SK-N-SH (cell line): ENCODE measurements around the gene OCA2. TPM values are rescaled to one million over a fixed set of nuclear protein-coding genes. Genes with fewer than 3 reads are reported as not detected.

ENCODE experiments used
- CTCF ChIA-PET: fragments of 300-600, 350-600 bp; formaldehyde crosslinking; extraction: SDS; loops from one replicate; lab custom pipeline; 2021; lab: Yijun Ruan, JAX
- POLR2A ChIA-PET: fragments of 350-600 bp; sonication (Branson Sonifier 250); formaldehyde crosslinking; extraction: SDS; loops from one replicate; lab custom pipeline; 2020; ENCODE audit warnings: antibody characterized with exemption, inconsistent platforms; lab: Yijun Ruan, JAX
- DNase-seq: peaks from one replicate; pipeline ENCODE4 v3.0.0; 2012
- H2AFZ ChIP-seq: fragments of 200-600 bp; sonication (generic); 2 replicates; pipeline ENCODE4 v1.8.1; 2016; ENCODE audit warnings: antibody characterized with exemption, mild to moderate bottlenecking, low read depth
- H3F3A ChIP-seq: fragments of 200-600 bp; sonication (generic); replicated peaks from 2 replicates; pipeline ENCODE3; 2016; ENCODE audit warnings: antibody characterized with exemption, mild to moderate bottlenecking; ENCODE audit not compliant: insufficient read depth
- H3K27ac ChIP-seq, 2 experiments: fragments of 200-500 bp in 1 of 2; fragments of 200-600 bp in 1 of 2; sonication (Bioruptor generic) in 1 of 2; sonication (generic), shearing (Covaris generic) in 1 of 2; 2 replicates each; pipeline versions ENCODE4 v1.5.1 to v1.6.1; 2014 to 2016; ENCODE audit warnings: low read depth in 2 of 2, inconsistent platforms in 1 of 2, low read length in 1 of 2, mild to moderate bottlenecking in 1 of 2, mixed read lengths in 1 of 2
- H3K27me3 ChIP-seq: fragments of 200-600 bp; sonication (generic), shearing (Covaris generic); 2 replicates; pipeline ENCODE4 v1.6.1; 2016; ENCODE audit warnings: mixed run types; ENCODE audit not compliant: insufficient read depth
- H3K36me3 ChIP-seq, 2 experiments: fragments of 200-500 bp in 1 of 2; fragments of 200-600 bp in 1 of 2; sonication (Bioruptor generic) in 1 of 2; sonication (generic) in 1 of 2; replicated peaks in 1 of 2; 2 replicates each; pipeline versions ENCODE3 to v1.5.1; 2014 to 2016; ENCODE audit warnings: low read length in 1 of 2, mild to moderate bottlenecking in 1 of 2; ENCODE audit not compliant: insufficient read depth in 2 of 2, control insufficient read depth in 1 of 2
- H3K4me1 ChIP-seq, 2 experiments: fragments of 200-500 bp in 1 of 2; fragments of 200-600 bp in 1 of 2; sonication (Bioruptor generic) in 1 of 2; sonication (generic), shearing (Covaris generic) in 1 of 2; 2 replicates each; pipeline versions ENCODE4 v1.5.1 to v1.6.1; 2014 to 2016; ENCODE audit warnings: low read depth in 1 of 2, low read length in 1 of 2, mixed run types in 1 of 2; ENCODE audit not compliant: insufficient read depth in 2 of 2, control insufficient read depth in 1 of 2
- H3K4me2 ChIP-seq: fragments of 200-600 bp; sonication (generic), shearing (Covaris generic); 2 replicates; pipeline ENCODE4 v1.6.1; 2017; ENCODE audit warnings: mixed run types
- H3K4me3 ChIP-seq, 2 experiments: fragments of 200-500 bp in 1 of 2; fragments of 200-600 bp in 1 of 2; sonication (Bioruptor generic) in 1 of 2; sonication (generic), shearing (Covaris generic) in 1 of 2; 2 replicates each; pipeline versions ENCODE4 v1.5.1 to v1.8.1; 2014 to 2016; ENCODE audit warnings: low read depth in 2 of 2, inconsistent platforms in 1 of 2, low read length in 1 of 2, mild to moderate bottlenecking in 1 of 2, mixed read lengths in 1 of 2, moderate library complexity in 1 of 2
- H3K79me2 ChIP-seq: fragments of 200-600 bp; sonication (generic); 2 replicates; pipeline ENCODE4 v1.8.1; 2017; ENCODE audit warnings: mild to moderate bottlenecking; ENCODE audit not compliant: insufficient read depth
- H3K9ac ChIP-seq: fragments of 200-600 bp; sonication (generic); 2 replicates; pipeline ENCODE4 v1.6.1; 2017; ENCODE audit warnings: mixed run types
- H3K9me2 ChIP-seq: fragments of 200-600 bp; sonication (generic); 2 replicates; pipeline ENCODE4 v1.6.1; 2017; ENCODE audit warnings: mixed run types
- H3K9me3 ChIP-seq: fragments of 200-600 bp; sonication (generic); 2 replicates; pipeline ENCODE4 v1.6.1; 2017; ENCODE audit warnings: mixed run types, mild to moderate bottlenecking, moderate library complexity
- H4K20me1 ChIP-seq: fragments of 200-600 bp; sonication (generic); 2 replicates; pipeline ENCODE4 v1.6.1; 2017; ENCODE audit warnings: mild to moderate bottlenecking, mixed run types; ENCODE audit not compliant: insufficient read depth
- CHD2 ChIP-seq: fragments of 150-350 bp; IDR thresholded peaks from 2 replicates; pipeline ENCODE4 v1.6.1; 2018; ENCODE audit warnings: low read length; ENCODE audit not compliant: partially characterized antibody
- EZH2phosphoT487 ChIP-seq: fragments of 200-600 bp; sonication (generic); IDR thresholded peaks from 2 replicates; pipeline ENCODE4 v1.6.1; 2017; ENCODE audit warnings: low read depth, mixed run types, mild to moderate bottlenecking, antibody characterized with exemption, moderate library complexity, borderline replicate concordance
- FOXJ3 ChIP-seq: sonication (generic); formaldehyde crosslinking; IDR thresholded peaks from 2 replicates; pipeline ENCODE4 v1.5.1; 2020; ENCODE audit warnings: mild to moderate bottlenecking, missing genetic modification reagents
- GATA2 ChIP-seq: sonication (generic); formaldehyde crosslinking; IDR thresholded peaks from 2 replicates; pipeline ENCODE4 v1.5.0; 2020; ENCODE audit warnings: mild to moderate bottlenecking, missing genetic modification reagents
- IRF3 ChIP-seq: fragments of 150-350 bp; IDR thresholded peaks from 2 replicates; pipeline ENCODE4 v1.6.1; 2016; ENCODE audit warnings: mild to moderate bottlenecking, low read depth, low read length
- MEF2A ChIP-seq: IDR thresholded peaks from 2 replicates; pipeline ENCODE4 v1.4.0; 2012; ENCODE audit warnings: low read depth, borderline replicate concordance
- NRF1 ChIP-seq: IDR thresholded peaks from 2 replicates; pipeline ENCODE4 v1.6.1; 2012; ENCODE audit warnings: low read depth, mild to moderate bottlenecking, low read length
- PBX3 ChIP-seq: IDR thresholded peaks from 2 replicates; pipeline ENCODE4; 2012
- POLR2AphosphoS5 ChIP-seq: IDR thresholded peaks from 2 replicates; pipeline ENCODE4 v1.6.1; 2012; ENCODE audit warnings: low read depth, low read length
- RAD21 ChIP-seq: IDR thresholded peaks from 2 replicates; pipeline ENCODE4 v1.6.1; 2012; ENCODE audit warnings: mild to moderate bottlenecking, low read length
- RCOR1 ChIP-seq: fragments of 150-350 bp; IDR thresholded peaks from 2 replicates; pipeline ENCODE4 v1.6.1; 2017; ENCODE audit warnings: antibody characterized with exemption, low read length
- RXRA ChIP-seq: IDR thresholded peaks from 2 replicates; pipeline ENCODE4 v1.4.0; 2012; ENCODE audit warnings: low read depth, mild to moderate bottlenecking, borderline replicate concordance
- SMC3 ChIP-seq: IDR thresholded peaks from 2 replicates; pipeline ENCODE4 v1.6.1; 2012; ENCODE audit warnings: low read depth, low read length, improper control_type of control experiment
- TCF12 ChIP-seq: IDR thresholded peaks from 2 replicates; pipeline ENCODE4 v1.4.0; 2012
- USF2 ChIP-seq: fragments of 150-350 bp; IDR thresholded peaks from 2 replicates; pipeline ENCODE4 v1.6.1; 2017; ENCODE audit warnings: antibody characterized with exemption, low read length, low read depth, borderline replicate concordance
- ZBTB33 ChIP-seq: IDR thresholded peaks from 2 replicates; pipeline ENCODE4 v1.4.0; 2012; ENCODE audit warnings: low read depth, borderline replicate concordance
- WGBS: methylation state at CpG from one replicate; pipeline ENCODE4 v1.1.6; 2017; ENCODE audit warnings: low lambda C conversion rate; 5-methylcytosine and 5-hydroxymethylcytosine counted together
- polyA plus RNA-seq, 3 experiments: library from polyadenylated mRNA; depleted of rRNA; stranded (reverse); fragments of >200 nt; gene quantifications; 2 replicates each; pipeline ENCODE4 v1.2.3, GENCODE V29; 2012

Gene OCA2
- polyA plus RNA-seq, 1 of the 3 experiments (the other 2 are of a cell fraction), result 0.16 TPM

GRCh38 chr15:27770769-27771554 is 328.2 kb downstream of the OCA2 start:
- H3K79me2 ChIP-seq, result no peaks in the 10 kb centered on the region
- TF ChIP-seq USF2 (no peak), MEF2A (no peak), CHD2 (no peak), PBX3 (no peak), TCF12 (no peak), EZH2phosphoT487 (no peak), FOXJ3 (no peak), ZBTB33 (no peak), RXRA (no peak), RCOR1 (no peak), SMC3 (no peak), IRF3 (no peak), POLR2AphosphoS5 (no peak), RAD21 (no peak), GATA2 (CRISPR knock-in tag) (no peak), NRF1 (no peak)
- TF ChIP-seq, all 33 proteins: peak for 0
- Histone ChIP-seq H3K27ac (no peak overlapping the region), H3K4me2 (no peak overlapping the region), H3K9me3 (no peaks in the 10 kb centered on the region), H2AFZ (no peak overlapping the region), H4K20me1 (no peaks in the 10 kb centered on the region), H3K4me3 (no peak overlapping the region), H3F3A (no peaks in the 10 kb centered on the region), H3K36me3 (no peaks in the 10 kb centered on the region), H3K4me1 (no peaks in the 10 kb centered on the region), H3K9me2 (no peaks in the 10 kb centered on the region), H3K27me3 (no peaks in the 10 kb centered on the region), H3K9ac (no peak overlapping the region)
- WGBS, result 79% methylated on average over 26 of the region's 26 CpGs
- DNase-seq, result no peak
- CTCF ChIA-PET, result no interaction called here
- POLR2A ChIA-PET, result no interaction called here
